ENCODE results near the gene CYP3A5. TPM values are rescaled to one million over a fixed set of nuclear protein-coding genes. Genes with fewer than 3 reads are reported as not detected.

The CYP3A5 gene
- total and polyA plus RNA-seq, 2 of the 8 experiments (the other 6 are each of a cell fraction or from before 2014, with no cell fraction given): 0.06 TPM; not detected in 1

DNA sequence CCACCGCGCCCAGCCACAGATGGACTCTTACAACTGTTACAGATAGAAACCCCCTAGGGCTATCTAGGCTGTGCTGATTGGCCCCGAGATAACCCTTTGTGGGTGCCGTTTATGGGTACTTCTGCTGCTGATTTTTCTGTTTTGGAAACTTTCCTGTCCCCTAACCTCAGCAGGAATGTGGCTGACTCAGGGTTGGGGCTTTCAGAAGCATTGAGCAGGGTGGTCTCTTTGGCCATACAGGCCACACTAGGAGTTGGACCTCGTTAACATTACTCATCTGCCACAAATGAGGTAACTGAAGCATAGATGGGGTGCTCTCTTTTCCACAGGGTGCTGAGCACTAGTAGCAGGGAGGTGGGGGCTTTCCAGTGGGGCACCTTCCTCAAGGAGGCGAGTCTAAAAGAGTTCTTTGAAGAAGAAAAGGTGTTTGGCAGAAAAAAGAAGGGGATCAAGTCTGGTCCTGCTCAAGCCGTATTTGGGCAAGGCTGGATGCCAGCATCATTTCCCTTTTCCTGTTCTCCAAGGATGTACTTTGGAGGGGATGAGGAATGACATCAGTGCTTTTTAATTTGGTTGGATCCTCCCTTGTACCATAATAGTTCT is 56.6 kb downstream of the CYP3A5 start:
- Histone ChIP-seq H3K4ac (replicated peaks; ENCODE audit: insufficient read length, low read depth, low read length) (no peak overlapping the region), H2BK5ac (ENCODE audit: low read depth, low read length) (no peak overlapping the region), H3K56ac (replicated peaks; ENCODE audit: insufficient read length, low read depth, low read length) (no peak overlapping the region), H3K23ac (ENCODE audit: insufficient read length) (no peak overlapping the region), H3K27ac (ENCODE audit: low read depth, low read length) (no peak overlapping the region), H2BK20ac (ENCODE audit: low read length) (no peak overlapping the region), H3K18ac (ENCODE audit: extremely low read depth, low read length) (no peak overlapping the region), H3K4me1 (replicated peaks in 1 of 4; ENCODE audit: control insufficient read depth in 3 of 4, insufficient read depth in 4 of 4, low read length in 3 of 4) (peaks cover 0 to 3% (median 1%) of the 10 kb centered on the region in 4 experiments; a peak in 2 of 7 replicates), H3K14ac (ENCODE audit: insufficient read length) (no peak overlapping the region), H4K20me1 (replicated peaks in 1 of 2; ENCODE audit: control insufficient read depth in 1 of 2, insufficient read depth in 2 of 2, low read length in 2 of 2) (peaks cover 0 to 5% of the 10 kb centered on the region in 2 experiments), H2AFZ (ENCODE audit: low read length) (no peak overlapping the region), H3K79me1 (ENCODE audit: low read depth, low read length) (no peaks in the 10 kb centered on the region; the same call in 1 of the 2 replicates), H4K91ac (replicated peaks; ENCODE audit: insufficient read length, low read length) (no peak overlapping the region), H2BK12ac (ENCODE audit: low read depth, low read length) (no peak overlapping the region), H3K4me3 (ENCODE audit: extremely low read depth in 1 of 4, insufficient read depth in 2 of 4, low read depth in 3 of 4, low read length in 4 of 4) (no peak overlapping the region), H3K27me3 (replicated peaks in 1 of 4; ENCODE audit: control insufficient read depth in 3 of 4, extremely low read depth in 1 of 4, insufficient read depth in 3 of 4, low read length in 3 of 4) (no peaks in the 10 kb centered on the region), H3K36me3 (ENCODE audit: control insufficient read depth in 2 of 4, insufficient read depth in 4 of 4, low read length in 3 of 4) (peaks cover 31 to 85% (median 73%) of the 10 kb centered on the region in 4 experiments), H4K8ac (ENCODE audit: extremely low read depth, insufficient read depth, low read length) (no peak overlapping the region), H2BK120ac (replicated peaks; ENCODE audit: low read depth, low read length) (no peak overlapping the region), H3K9me3 (ENCODE audit: insufficient read depth in 2 of 2, low read depth in 1 of 2, low read length in 1 of 2) (no peaks in the 10 kb centered on the region), H3K4me2 (ENCODE audit: insufficient read depth in 1 of 2, low read depth in 2 of 2, low read length in 2 of 2) (no peak overlapping the region), H3K9ac (replicated peaks in 1 of 4; ENCODE audit: extremely low read depth in 1 of 4, low read depth in 3 of 4, low read length in 3 of 4) (no peak overlapping the region), H2BK15ac (ENCODE audit: low read length) (no peak overlapping the region), H4K5ac (ENCODE audit: insufficient read length, low read depth, low read length) (no peak overlapping the region), H3K79me2 (ENCODE audit: control insufficient read depth in 1 of 2, insufficient read depth in 2 of 2, low read length in 2 of 2) (no peaks in the 10 kb centered on the region), H3K23me2 (ENCODE audit: low read depth, low read length) (no peaks in the 10 kb centered on the region), H2AK5ac (ENCODE audit: low read depth, low read length) (no peak overlapping the region)
- CTCF ChIA-PET (ENCODE audit: partially characterized antibody): interaction anchor here (0.9 kb wide), 1 partner anchor 10 kb away, joined by 3 read pairs; no protein-coding TSS in a partner anchor
- FAIRE-seq: no peak
- 82% methylated on average over 7 of the region's 7 CpGs; no CpG with 5 or more reads in 1 of the 2 experiments for WGBS, 2 experiments (ENCODE audit: extremely low coverage in 1 of 2, insufficient coverage in 1 of 2, insufficient read length in 1 of 2, insufficient replicate concordance in 2 of 2, low coverage in 1 of 2, low lambda C conversion rate in 2 of 2, missing lambda C conversion rate in 1 of 2)
- TF ChIP-seq CBX5 (IDR thresholded peaks at IDR 0.05; ENCODE audit: low read depth, low read length): no peak
- no peak for TF ChIP-seq SP1 (IDR thresholded peaks at IDR 0.05; ENCODE audit: low read depth, low read length)
- no peak for TF ChIP-seq ASH2L (IDR thresholded peaks at IDR 0.05; ENCODE audit: low read length)
- TF ChIP-seq CHD1 (IDR thresholded peaks at IDR 0.05; ENCODE audit: low read depth, low read length): no peak
- no peak for TF ChIP-seq KDM4A (IDR thresholded peaks at IDR 0.05; ENCODE audit: low read depth, low read length, severe bottlenecking)
- no peak for TF ChIP-seq CEBPB (IDR thresholded peaks at IDR 0.05; ENCODE audit: low read depth, low read length)
- TF ChIP-seq KDM1A (IDR thresholded peaks at IDR 0.05; ENCODE audit: borderline replicate concordance, low read length): no peak
- TF ChIP-seq, protein P1, sequence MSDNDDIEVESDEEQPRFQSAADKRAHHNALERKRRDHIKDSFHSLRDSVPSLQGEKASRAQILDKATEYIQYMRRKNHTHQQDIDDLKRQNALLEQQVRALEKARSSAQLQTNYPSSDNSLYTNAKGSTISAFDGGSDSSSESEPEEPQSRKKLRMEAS (IDR thresholded peaks at IDR 0.05): no peak
- no peak for TF ChIP-seq SAP30 (IDR thresholded peaks at IDR 0.05; ENCODE audit: insufficient read depth, insufficient replicate concordance, low read length)
- POLR2A ChIA-PET (ENCODE audit: partially characterized antibody): no interaction called here
- no peak for DNase-seq (ENCODE audit: low read depth in 1 of 2, low spot score in 2 of 2)

Data from H1 (cell line).